ENCODE results near the gene FAM156B.
"Not testable (repeated sequence)": the region's sequence is repeated elsewhere in the genome, so short reads cannot be mapped to it uniquely, and the experiment has no call there.

Gene FAM156B, protein sequence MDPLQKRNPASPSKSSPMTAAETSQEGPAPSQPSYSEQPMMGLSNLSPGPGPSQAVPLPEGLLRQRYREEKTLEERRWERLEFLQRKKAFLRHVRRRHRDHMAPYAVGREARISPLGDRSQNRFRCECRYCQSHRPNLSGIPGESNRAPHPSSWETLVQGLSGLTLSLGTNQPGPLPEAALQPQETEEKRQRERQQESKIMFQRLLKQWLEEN

GRCh38 chrX:52896855-52897709 lies at the start of gene FAM156B:
FAM156B (plus strand) TSS chrX:52897330; CDS start chrX:52907226, 9,896 bp downstream.
- DNase-seq (ENCODE audit: low read depth in 2 of 2) = not testable (repeated sequence)

DNA sequence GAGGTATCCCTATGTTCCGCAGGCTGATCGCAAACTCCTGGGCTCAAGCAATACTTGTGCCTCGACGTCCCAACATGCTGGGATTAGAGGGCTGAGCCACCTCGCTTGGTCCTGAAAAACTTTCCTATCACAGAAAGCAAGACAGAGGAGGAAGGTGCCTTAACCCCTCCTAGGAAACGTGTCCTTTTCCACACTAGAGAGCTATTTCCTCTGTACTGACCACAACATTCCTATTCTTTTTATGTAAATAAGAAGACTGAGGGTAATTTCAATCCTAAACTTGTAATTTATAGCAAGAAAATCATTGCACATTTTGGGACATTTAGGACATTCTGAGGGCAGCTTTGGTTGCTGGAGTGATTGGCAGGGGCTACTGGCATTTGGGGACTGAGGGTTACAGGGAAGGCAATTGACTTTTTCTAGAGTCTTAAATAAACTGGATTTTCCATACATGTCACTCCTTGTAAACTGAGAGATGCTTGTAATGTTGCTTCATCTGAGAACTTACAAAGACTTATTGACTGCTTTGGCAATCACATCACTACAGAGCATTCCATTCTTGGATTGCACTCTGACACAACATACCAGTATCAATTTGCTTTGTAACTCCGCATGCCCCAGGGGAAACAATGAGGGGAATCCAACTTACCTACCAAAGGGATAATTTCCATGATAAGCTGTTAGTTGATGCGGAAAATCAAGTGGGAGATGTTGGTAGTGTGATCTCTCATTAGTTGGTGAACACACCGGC lies 44.8 kb upstream of the FAM156B start:
- no peak for DNase-seq (ENCODE audit: low read depth in 2 of 2)

GRCh38 chrX:52856991-52857525 lies 40.1 kb upstream of the FAM156B start:
- DNase-seq (ENCODE audit: low read depth in 2 of 2) = not testable (repeated sequence)

DNA sequence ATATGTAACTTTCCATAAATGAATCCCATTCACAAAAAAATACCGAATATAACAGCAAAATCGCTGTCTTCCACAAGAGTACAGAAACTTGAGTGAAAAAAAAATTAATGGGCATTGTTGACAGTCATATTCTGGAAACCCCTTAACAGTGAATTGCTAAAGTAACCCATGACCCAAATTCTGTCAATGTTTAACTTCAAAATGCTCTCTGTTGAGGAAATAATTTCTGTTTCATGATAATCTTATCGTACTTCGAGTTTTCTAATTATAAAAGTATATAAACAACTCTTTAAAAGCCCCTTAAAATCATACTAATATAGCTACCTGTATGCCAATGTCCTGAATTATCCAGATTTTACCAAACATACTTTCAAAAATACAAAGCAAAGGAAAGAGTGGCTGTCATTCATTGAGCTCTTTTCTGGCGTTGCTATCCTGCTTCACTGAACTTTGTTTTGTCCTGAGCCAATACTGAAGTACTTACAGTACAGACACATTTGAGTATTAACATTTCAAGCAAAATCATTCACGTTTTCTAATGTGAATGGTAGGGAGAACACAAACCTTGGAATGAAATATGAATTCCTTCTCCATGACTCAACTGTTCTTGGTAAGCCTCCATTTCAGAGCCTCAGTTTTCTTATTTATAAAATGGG lies 31.7 kb upstream of the FAM156B start:
- no peak for DNase-seq (ENCODE audit: low read depth in 2 of 2)

DNA sequence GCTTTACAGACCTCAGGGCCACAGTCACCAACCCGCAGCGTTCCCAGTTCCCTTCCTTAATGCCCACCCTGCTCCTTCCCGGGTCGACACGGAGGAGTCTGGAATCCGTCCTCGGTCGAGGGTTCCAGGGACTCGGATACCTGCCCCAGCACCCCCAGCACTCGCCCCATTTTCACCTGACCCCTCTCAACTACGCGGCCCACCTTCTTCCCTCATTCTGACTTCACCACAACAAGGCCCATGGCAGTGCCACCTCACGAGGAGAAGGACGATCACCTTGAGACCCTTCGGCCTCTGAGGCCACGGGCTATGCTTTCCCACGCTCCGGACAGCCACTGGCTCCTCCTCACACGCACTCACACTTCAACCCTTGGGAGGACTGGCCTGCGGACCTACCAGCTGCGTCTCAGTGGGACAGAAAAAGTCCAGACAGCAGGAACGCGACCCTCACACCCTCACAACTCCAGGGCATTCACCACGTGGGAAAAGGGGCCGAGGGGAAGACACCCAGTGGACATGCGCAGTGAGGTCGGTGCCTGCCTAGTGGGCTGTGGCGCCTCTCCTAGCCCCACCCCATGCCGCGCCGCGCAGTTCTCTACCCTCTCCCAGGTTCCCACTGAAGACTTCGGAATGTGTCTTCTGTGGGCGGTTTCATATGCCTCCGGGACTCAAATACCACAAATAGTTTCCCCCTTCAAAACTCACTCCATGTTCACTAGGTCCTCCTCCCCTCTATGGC lies 29.4 kb upstream of the FAM156B start, which contains the start of gene XAGE3:
Gene XAGE3, minus strand, starts transcription at position 474 of the 739 bp plus-strand sequence. CDS start 950 bp downstream, outside the sequence.
- DNase-seq (ENCODE audit: low read depth in 2 of 2) = no peak

- DNase-seq (ENCODE audit: low read depth in 2 of 2) = no peak
Measured at GRCh38 chrX:52870046-52870445, 27.1 kb upstream of the FAM156B start.

DNA sequence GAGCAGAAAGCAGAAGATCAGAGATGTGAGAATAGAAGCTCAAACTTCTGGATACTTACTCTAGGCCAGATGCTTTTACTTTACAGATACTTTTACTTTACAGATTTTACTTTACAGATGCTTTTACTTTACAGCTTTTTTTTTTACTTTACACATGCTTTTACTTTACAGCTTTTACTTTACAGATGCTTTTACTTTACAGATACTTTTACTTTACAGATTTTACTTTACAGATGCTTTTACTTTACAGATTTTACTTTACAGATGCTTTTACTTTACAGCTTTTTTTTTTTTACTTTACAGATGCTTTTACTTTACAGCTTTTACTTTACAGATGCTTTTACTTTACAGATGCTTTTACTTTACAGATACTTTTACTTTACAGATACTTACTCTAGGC lies 23.3 kb upstream of the FAM156B start:
- DNase-seq (ENCODE audit: low read depth in 2 of 2) = not testable (repeated sequence)

- DNase-seq (ENCODE audit: low read depth in 2 of 2) = no peak
Measured at GRCh38 chrX:52874661-52875060, 22.5 kb upstream of the FAM156B start.

- not testable (repeated sequence) for DNase-seq (ENCODE audit: low read depth in 2 of 2)
Measured at GRCh38 chrX:52875436-52875835, 21.7 kb upstream of the FAM156B start.

DNA sequence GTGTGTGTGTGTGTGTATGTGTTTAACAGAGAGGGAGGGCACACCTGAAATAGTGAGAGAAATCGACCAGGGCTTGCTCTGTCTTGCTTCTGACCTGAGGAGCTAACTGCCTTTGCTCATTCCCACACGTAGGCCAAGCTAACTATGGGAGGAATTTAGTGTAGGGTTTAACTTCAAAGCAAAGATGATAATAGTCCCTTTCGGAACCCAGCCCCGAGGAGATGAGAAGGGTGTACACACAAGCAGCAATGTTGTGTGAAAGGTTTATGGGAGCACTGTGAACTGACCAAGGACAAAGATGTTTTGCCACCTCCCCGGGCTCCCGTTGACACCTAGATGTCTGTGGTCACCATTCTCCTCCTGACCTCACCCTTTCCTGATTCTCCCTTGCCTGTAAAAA lies 20.7 kb upstream of the FAM156B start:
- DNase-seq (ENCODE audit: low read depth in 2 of 2) = not testable (repeated sequence)

- DNase-seq (ENCODE audit: low read depth in 2 of 2) = not testable (repeated sequence)
Measured at GRCh38 chrX:52887459-52887858, 9.7 kb upstream of the FAM156B start.

DNA sequence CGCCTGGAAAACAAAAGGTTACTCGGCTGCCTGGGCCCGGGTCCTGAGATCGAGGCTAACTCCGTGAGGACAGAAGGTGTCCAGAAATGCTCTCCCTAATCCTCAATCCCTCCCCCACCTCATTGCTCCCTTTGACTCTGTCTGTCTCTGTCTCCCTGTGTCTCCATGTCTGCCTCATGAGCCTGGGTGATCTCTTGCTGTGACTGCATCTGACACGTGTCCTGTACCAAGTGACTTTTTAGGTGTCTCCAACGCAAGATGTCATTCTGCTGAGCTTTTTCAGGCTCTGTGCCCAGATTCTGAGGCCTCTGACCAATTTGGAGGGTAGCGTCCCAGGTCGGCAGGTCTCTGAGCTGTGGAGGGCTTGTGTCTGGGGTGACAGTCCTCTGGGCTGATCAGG lies 9.0 kb upstream of the FAM156B start:
- DNase-seq (ENCODE audit: low read depth in 2 of 2) = not testable (repeated sequence)

DNA sequence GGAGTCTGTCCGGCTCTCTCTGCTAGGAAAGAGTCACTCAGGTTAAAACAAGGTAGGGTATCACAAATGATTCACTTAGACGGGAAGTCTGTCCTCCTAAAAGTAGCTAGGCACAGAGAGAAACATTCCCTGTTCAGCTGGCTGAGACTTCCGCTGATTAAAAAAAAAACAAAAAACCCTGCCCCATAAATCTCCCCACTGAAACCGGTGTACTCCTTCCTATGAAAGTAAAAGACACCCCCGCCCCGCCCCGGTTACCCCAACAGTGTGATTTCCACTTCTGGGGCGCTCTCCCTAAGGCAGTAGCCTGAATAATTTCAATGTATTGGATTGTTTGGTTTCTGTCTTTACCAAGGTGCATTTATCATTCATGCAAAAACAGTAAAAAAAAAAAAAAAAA lies 692 bp upstream of the FAM156B start:
- not testable (repeated sequence) for DNase-seq (ENCODE audit: low read depth in 2 of 2)

- DNase-seq (ENCODE audit: low read depth in 2 of 2) = not testable (repeated sequence)
Measured at GRCh38 chrX:52905531-52905930, 8.4 kb downstream of the FAM156B start.

DNA sequence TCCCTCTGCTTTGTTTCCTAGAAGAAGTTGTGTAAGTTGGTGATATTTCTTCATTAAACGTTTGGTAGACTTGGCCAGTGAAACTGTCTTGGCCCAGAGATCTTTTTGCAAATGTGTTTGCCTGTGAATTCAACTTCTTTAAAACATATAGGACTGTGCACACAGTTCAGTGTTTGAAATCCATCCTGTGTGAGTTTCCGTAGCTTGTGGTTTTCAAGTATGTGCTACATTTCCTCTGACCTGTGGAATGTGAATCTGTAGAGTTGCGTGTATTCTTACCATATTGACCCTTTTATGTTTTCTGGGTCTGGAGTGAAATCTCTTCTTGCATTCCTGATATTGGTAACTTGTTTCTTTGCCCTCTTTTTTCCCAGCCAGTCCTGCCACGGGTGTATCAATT lies 8.9 kb downstream of the FAM156B start:
- not testable (repeated sequence) for DNase-seq (ENCODE audit: low read depth in 2 of 2)

DNA sequence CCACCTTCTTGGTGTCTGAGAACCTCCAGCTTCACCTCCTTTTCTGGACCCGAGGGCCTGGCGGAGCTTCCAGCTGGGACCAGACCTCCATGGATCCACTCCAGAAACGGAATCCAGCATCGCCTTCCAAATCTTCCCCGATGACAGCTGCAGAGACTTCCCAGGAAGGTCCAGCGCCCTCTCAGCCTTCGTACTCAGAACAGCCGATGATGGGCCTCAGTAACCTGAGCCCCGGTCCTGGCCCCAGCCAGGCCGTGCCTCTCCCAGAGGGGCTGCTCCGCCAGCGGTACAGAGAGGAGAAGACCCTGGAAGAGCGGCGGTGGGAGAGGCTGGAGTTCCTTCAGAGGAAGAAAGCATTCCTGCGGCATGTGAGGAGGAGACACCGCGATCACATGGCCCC lies 10.0 kb downstream of the FAM156B start:
- DNase-seq (ENCODE audit: low read depth in 2 of 2) = not testable (repeated sequence)

- not testable (repeated sequence) for DNase-seq (ENCODE audit: low read depth in 2 of 2)
Measured at GRCh38 chrX:52907900-52908299, 10.8 kb downstream of the FAM156B start.

DNA sequence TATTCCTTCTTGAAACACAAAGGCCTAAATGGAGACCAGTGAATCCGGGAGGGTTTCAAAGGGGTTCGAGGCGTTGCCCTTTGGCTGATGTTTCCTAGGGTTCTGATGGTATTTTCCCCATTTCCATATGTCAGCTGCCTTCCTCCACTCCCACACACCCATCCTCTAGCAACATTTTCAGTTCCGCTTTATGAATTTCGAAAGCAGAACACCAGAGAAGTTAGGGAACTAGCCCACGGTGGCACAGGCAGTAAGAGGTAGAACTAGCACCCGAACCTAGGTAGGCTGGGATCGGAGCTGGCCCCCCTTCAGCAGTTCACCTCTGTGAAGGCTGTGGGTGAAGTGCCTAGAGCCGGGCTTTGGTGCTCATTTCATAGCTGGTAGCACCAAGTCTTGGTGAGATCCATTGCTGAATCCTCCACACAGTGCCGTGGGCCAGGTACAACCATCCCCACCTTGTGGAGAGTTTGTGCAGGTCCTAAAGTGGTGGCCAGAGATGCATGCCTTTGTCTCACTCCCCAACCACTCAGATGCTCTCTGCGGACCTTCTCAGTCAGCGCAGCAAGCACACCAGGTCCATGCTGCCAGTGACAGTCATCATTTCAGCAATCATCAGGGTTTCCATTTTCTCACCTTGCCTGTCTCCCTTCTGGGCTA lies 12.3 kb downstream of the FAM156B start:
- DNase-seq (ENCODE audit: low read depth in 2 of 2) = not testable (repeated sequence)

DNA sequence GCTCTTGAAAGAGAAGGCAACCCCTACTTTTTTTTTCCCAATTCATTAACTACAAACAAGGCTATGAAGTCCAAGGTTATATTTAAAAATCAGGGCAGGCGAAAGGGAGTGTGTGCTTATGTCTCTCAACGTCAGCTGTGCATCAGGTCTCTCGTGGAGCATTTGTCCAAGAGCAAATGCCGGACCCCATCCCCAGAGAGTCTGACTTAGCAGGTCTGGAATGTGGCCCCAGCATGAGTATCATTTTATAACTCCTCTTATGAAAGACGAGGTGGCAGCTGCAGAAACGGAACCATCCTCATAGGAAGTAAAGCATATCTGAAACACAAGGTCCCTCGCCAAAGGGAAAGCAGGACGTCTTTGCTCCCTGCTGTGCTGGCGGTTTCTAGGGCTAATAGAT lies 16.6 kb downstream of the FAM156B start:
- not testable (repeated sequence) for DNase-seq (ENCODE audit: low read depth in 2 of 2)

- DNase-seq (ENCODE audit: low read depth in 2 of 2) = not testable (repeated sequence)
Measured at GRCh38 chrX:52914704-52915103, 17.6 kb downstream of the FAM156B start.
